GM23248 (cell line): Measurements from ENCODE around the gene GIMAP4. TPM values are rescaled to one million over a fixed set of nuclear protein-coding genes. Genes with fewer than 3 reads are reported as not detected.

Experiments
- DNase-seq: peaks from one replicate; pipeline ENCODE4 v3.0.0-alpha.2; 2015
- H2AFZ ChIP-seq: fragments of 200-600 bp; sonication (generic); 2 replicates; pipeline ENCODE4 v1.6.1; 2016; ENCODE audit warnings: antibody characterized with exemption
- H3F3A ChIP-seq: fragments of 200-600 bp; sonication (generic); 2 replicates; pipeline ENCODE4 v1.6.1; 2016; ENCODE audit warnings: mild to moderate bottlenecking, antibody characterized with exemption, mixed run types; ENCODE audit not compliant: insufficient read depth
- H3K27ac ChIP-seq: fragments of 200-600 bp; sonication (generic); 2 replicates; pipeline ENCODE4 v1.5.1; 2016; ENCODE audit warnings: mild to moderate bottlenecking
- H3K27me3 ChIP-seq: fragments of 200-600 bp; sonication (generic); replicated peaks from 2 replicates; pipeline ENCODE4 v1.6.1; 2016; ENCODE audit warnings: mild to moderate bottlenecking; ENCODE audit not compliant: insufficient read depth
- H3K36me3 ChIP-seq: fragments of 200-600 bp; sonication (generic); 2 replicates; pipeline ENCODE4 v1.6.1; 2016; ENCODE audit warnings: low read depth, mild to moderate bottlenecking
- H3K4me1 ChIP-seq: fragments of 200-600 bp; sonication (generic); 2 replicates; pipeline ENCODE4 v1.6.1; 2016; ENCODE audit warnings: mild to moderate bottlenecking; ENCODE audit not compliant: insufficient read depth
- H3K4me2 ChIP-seq: fragments of 200-600 bp; sonication (generic); one replicate; pipeline ENCODE4 v1.6.1; 2016; ENCODE audit warnings: mild to moderate bottlenecking; ENCODE audit not compliant: unreplicated experiment
- H3K4me3 ChIP-seq: fragments of 200-600 bp; sonication (generic); 2 replicates; pipeline ENCODE4 v1.5.1; 2016; ENCODE audit warnings: mild to moderate bottlenecking
- H3K79me2 ChIP-seq: fragments of 200-600 bp; sonication (generic); 2 replicates; pipeline ENCODE4 v1.6.1; 2016; ENCODE audit warnings: mild to moderate bottlenecking; ENCODE audit not compliant: insufficient read depth
- H3K9ac ChIP-seq: fragments of 200-600 bp; sonication (generic); 2 replicates; pipeline ENCODE4 v1.6.1; 2016; ENCODE audit warnings: mild to moderate bottlenecking
- H3K9me2 ChIP-seq: fragments of 200-600 bp; sonication (generic); 2 replicates; pipeline ENCODE4 v1.6.1; 2016; ENCODE audit warnings: mixed run types, mild to moderate bottlenecking, moderate library complexity; ENCODE audit not compliant: insufficient read depth
- H3K9me3 ChIP-seq: fragments of 200-600 bp; sonication (generic); one replicate; pipeline ENCODE4 v1.6.1; 2017; ENCODE audit warnings: low read depth
- H4K20me1 ChIP-seq: fragments of 200-600 bp; sonication (generic); 2 replicates; pipeline ENCODE4 v1.6.0; 2016; ENCODE audit not compliant: insufficient read depth
- EZH2 ChIP-seq: fragments of 200-600 bp; sonication (generic); IDR thresholded peaks from 2 replicates; pipeline ENCODE4 v1.6.1; 2018; ENCODE audit warnings: antibody characterized with exemption, mild to moderate bottlenecking; ENCODE audit not compliant: insufficient read depth, poor library complexity, severe bottlenecking
- EZH2phosphoT487 ChIP-seq: fragments of 200-600 bp; sonication (generic); IDR thresholded peaks from 2 replicates; pipeline ENCODE4 v1.6.1; 2018; ENCODE audit warnings: antibody characterized with exemption, moderate library complexity, mild to moderate bottlenecking, low read depth; ENCODE audit not compliant: insufficient read depth
- WGBS, 2 experiments: methylation state at CpG; one replicate each; pipeline ENCODE4 v1.1.6; 2015 to 2017; ENCODE audit warnings: low lambda C conversion rate in 2 of 2, low coverage in 1 of 2; ENCODE audit errors: missing lambda C conversion rate in 2 of 2; 5-methylcytosine and 5-hydroxymethylcytosine counted together
- in situ Hi-C: fragments of 300-500 bp; cut with MboI; formaldehyde crosslinking; loops from 2 replicates; pipeline ENCODE4 v1.15.0; 2020
- polyA plus RNA-seq: library from polyadenylated mRNA; unstranded; fragments of >200 nt; fragmentation: Nextera tagmentation; extraction: Ambion mirVana; gene quantifications from 2 replicates; pipeline ENCODE4 v1.2.1, GENCODE V29; 2016
- total RNA-seq: library from RNA; depleted of rRNA; stranded (reverse); fragments of >200 nt; shearing (Covaris generic); gene quantifications from 2 replicates; pipeline ENCODE4 v1.2.3, GENCODE V29; 2014

Gene GIMAP4
- total and polyA plus RNA-seq, 2 experiments from 2014 or later = not detected

DNA sequence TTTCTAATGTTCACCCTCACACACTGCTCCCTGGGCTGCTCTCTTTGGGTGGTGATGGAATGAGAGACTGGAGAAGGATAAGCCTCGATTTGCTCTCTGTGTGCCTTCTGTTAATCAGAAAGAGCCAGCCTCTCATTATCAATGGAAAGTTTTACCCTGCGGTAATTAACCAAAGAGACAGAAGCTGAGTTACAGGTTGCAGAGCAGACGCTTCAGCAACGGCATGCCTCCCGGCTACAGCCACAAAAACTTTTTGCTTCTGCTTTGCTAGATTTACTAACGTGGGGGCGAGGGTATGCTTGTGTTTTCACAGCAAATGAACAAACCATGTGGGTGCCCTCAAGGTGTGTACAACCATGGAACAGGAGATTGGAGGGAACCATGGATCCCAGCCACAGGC is 18.0 kb downstream of the GIMAP4 start:
- in situ Hi-C loops = no loop called here
- Histone ChIP-seq H3K9me3 (no peaks in the 10 kb centered on the region), H3K9me2 (no peaks in the 10 kb centered on the region), H3K79me2 (no peaks in the 10 kb centered on the region), H3K27ac (no peak overlapping the region), H4K20me1 (no peaks in the 10 kb centered on the region), H3K27me3 (no peaks in the 10 kb centered on the region), H3K4me1 (no peaks in the 10 kb centered on the region), H3K4me3 (no peak overlapping the region), H3K36me3 (no peaks in the 10 kb centered on the region), H3K4me2 (no peak overlapping the region), H3K9ac (no peak overlapping the region), H3F3A (no peaks in the 10 kb centered on the region), H2AFZ (no peak overlapping the region)
- no peak for DNase-seq
- WGBS, 2 experiments = 30 to 37% methylated on average over 7 of the region's 7 CpGs
- TF ChIP-seq EZH2phosphoT487 (no peak), EZH2 (no peak)

DNA sequence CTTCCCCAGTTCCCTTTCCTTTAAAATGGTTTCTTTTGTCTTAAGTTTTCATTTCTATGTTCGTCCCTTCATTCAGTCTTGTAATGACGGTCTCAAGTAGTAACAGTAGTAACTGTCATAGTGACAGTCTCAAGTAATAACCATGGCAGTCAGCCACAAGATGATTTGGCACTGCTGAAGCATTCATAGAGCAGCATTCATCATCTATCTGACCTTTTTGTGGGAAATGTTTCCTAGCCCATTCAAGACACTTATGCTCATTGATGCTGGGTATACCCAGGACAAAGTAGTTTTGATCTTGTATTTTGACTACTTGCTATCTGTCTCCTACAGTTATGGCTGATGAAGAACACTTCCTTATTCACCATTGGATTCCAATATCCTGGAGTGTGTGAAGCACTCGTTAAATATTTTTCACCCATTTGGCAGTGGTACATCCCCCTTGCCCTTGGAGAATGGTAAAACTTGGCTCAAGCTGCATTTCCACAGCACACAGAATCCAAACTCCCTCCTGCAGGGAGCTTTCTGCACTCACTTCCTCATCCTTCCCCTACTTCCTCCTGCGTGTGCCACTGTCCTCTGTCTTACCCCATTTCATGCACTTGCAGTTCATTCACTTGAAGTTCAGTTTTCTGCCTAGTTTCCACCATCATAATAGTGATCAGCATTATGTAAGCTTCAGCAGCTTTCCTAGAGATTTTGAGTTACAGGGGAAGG is 19.0 kb downstream of the GIMAP4 start:
- no peak for TF ChIP-seq EZH2phosphoT487
- TF ChIP-seq EZH2 = no peak
- 2 to 3% methylated on average over 4 of the region's 4 CpGs for WGBS, 2 experiments

DNA sequence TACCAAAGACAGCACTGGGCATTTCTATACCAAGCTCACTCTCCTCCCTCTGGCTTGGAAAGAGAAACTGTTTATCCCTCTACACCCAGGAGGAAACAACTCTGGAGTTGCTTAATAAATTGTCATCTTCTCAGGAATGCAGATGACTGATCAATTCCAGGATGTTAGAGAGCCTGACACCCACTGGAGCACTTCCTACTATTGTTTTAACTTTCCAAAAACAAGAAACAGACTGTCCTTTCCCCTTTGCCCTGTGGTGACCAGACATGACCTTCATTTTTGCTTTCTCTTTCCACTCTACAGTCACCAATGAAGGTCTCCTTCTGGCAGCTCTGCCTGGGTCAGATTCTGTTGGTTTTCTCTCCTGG is 19.6 kb downstream of the GIMAP4 start:
- H3K4me1 ChIP-seq = no peaks in the 10 kb centered on the region
- H3K79me2 ChIP-seq = no peaks in the 10 kb centered on the region
- H3K9me3 ChIP-seq = no peaks in the 10 kb centered on the region
- no peak overlapping the region for H3K4me3 ChIP-seq
- no peaks in the 10 kb centered on the region for H3F3A ChIP-seq
- no peaks in the 10 kb centered on the region for H3K27me3 ChIP-seq
- no peaks in the 10 kb centered on the region for H3K36me3 ChIP-seq
- no peak overlapping the region for H3K27ac ChIP-seq
- DNase-seq = no peak
- no peak overlapping the region for H3K4me2 ChIP-seq
- in situ Hi-C loops = no loop called here
- H3K9ac ChIP-seq = no peak overlapping the region
- TF ChIP-seq EZH2phosphoT487 (no peak), EZH2 (no peak)
- no peaks in the 10 kb centered on the region for H4K20me1 ChIP-seq
- H2AFZ ChIP-seq = no peak overlapping the region
- H3K9me2 ChIP-seq = no peaks in the 10 kb centered on the region

More for the DNA sequence above, 19.0 kb downstream of the GIMAP4 start:
- H4K20me1 ChIP-seq = no peaks in the 10 kb centered on the region
- no peak overlapping the region for H3K9ac ChIP-seq
- H3F3A ChIP-seq = no peaks in the 10 kb centered on the region
- H2AFZ ChIP-seq = no peak overlapping the region
- no peak overlapping the region for H3K4me3 ChIP-seq
- no peaks in the 10 kb centered on the region for H3K36me3 ChIP-seq
- H3K9me3 ChIP-seq = no peaks in the 10 kb centered on the region
- DNase-seq = no peak
- H3K9me2 ChIP-seq = no peaks in the 10 kb centered on the region
- no peaks in the 10 kb centered on the region for H3K4me1 ChIP-seq
- no peak overlapping the region for H3K27ac ChIP-seq
- H3K27me3 ChIP-seq = no peaks in the 10 kb centered on the region
- in situ Hi-C loops = no loop called here
- H3K4me2 ChIP-seq = no peak overlapping the region
- no peaks in the 10 kb centered on the region for H3K79me2 ChIP-seq

DNA sequence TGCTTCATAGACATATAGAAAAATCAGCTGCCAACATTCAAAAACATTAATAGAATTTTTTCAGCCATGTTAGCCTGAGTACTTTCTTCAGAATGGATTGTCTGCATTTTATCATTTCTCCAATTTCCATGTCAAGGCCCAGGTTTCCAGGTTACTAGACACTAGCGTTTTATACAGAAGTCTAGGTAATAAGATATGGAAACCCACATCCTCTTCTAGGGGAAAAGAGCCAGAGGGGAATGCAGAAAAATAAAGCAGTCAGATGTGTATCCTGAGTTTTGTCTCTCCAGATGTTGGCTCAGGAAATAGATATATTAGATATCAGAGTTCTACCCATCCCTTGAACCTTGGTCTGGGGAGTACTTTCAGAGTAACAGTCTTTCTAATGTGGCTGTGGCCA is 20.4 kb downstream of the GIMAP4 start:
- WGBS, 2 experiments = 12 to 15% methylated on average over 1 of the region's 1 CpG
- no peak overlapping the region for H3K27ac ChIP-seq
- no peaks in the 10 kb centered on the region for H4K20me1 ChIP-seq
- no peaks in the 10 kb centered on the region for H3K36me3 ChIP-seq
- no peak overlapping the region for H3K4me3 ChIP-seq
- no peak overlapping the region for H3K4me2 ChIP-seq
- H3K9ac ChIP-seq = no peak overlapping the region
- no peaks in the 10 kb centered on the region for H3K27me3 ChIP-seq
- in situ Hi-C loops = no loop called here
- no peaks in the 10 kb centered on the region for H3K9me3 ChIP-seq
- H3K4me1 ChIP-seq = no peaks in the 10 kb centered on the region
- no peak for TF ChIP-seq EZH2phosphoT487
- no peak for TF ChIP-seq EZH2
- no peak overlapping the region for H2AFZ ChIP-seq
- H3K79me2 ChIP-seq = no peaks in the 10 kb centered on the region
- no peak for DNase-seq
- H3K9me2 ChIP-seq = no peaks in the 10 kb centered on the region
- no peaks in the 10 kb centered on the region for H3F3A ChIP-seq

DNA sequence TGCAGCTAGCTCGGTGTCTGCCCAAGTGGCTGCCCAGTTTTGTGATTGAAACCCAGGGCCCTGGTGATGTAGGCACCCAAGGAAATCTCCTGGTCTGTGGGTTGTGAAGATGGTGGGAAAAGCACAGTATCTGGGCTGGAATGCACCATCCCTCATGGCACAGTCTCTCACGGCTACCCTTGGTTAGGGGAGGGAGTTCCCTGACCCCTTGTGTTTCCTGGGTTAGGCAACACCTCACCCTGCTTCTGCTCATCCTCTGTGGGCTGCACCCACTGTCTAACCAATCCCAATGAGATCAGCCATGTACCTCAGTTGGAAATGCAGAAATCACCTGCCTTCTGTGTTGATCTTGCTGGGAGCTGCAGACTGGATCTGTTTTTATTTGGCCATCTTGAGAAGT is 27.6 kb downstream of the GIMAP4 start:
- no peaks in the 10 kb centered on the region for H3K79me2 ChIP-seq
- in situ Hi-C loops = no loop called here
- 13 to 18% methylated on average over 2 of the region's 2 CpGs for WGBS, 2 experiments

More for the DNA sequence above, 27.6 kb downstream of the GIMAP4 start:
- no peak overlapping the region for H3K4me2 ChIP-seq
- TF ChIP-seq EZH2 (no peak), EZH2phosphoT487 (no peak)
- H3K27me3 ChIP-seq = no peaks in the 10 kb centered on the region
- no peaks in the 10 kb centered on the region for H3K36me3 ChIP-seq
- no peak overlapping the region for H3K4me3 ChIP-seq
- no peak overlapping the region for H3K27ac ChIP-seq
- no peak overlapping the region for H2AFZ ChIP-seq
- H3K4me1 ChIP-seq = no peaks in the 10 kb centered on the region
- no peaks in the 10 kb centered on the region for H3F3A ChIP-seq
- no peaks in the 10 kb centered on the region for H3K9me3 ChIP-seq
- H4K20me1 ChIP-seq = no peaks in the 10 kb centered on the region
- H3K9ac ChIP-seq = no peak overlapping the region
- no peak for DNase-seq
- H3K9me2 ChIP-seq = no peaks in the 10 kb centered on the region
